Neutrophil (primary cell): ENCODE measurements around the gene MAZ.
A peak's percentile ranks its signal among the peaks of the same experiment; 100 is the strongest.

Experiments used
- H3K27ac ChIP-seq: fragments of 200-600 bp; sonication (generic); 2 replicates; pipeline ENCODE4 v1.5.1; 2016; ENCODE audit warnings: mild to moderate bottlenecking, moderate library complexity
- H3K27me3 ChIP-seq: fragments of 200-600 bp; sonication (generic); 2 replicates; pipeline ENCODE4 v1.6.0; 2016; ENCODE audit warnings: mild to moderate bottlenecking
- H3K36me3 ChIP-seq: fragments of 200-600 bp; sonication (generic); 2 replicates; pipeline ENCODE4 v1.5.1; 2017
- H3K4me1 ChIP-seq, 2 experiments: fragments of 200-600 bp in 1 of 2; sonication (generic) in 1 of 2; 1 replicate in 1 of 2; 2 replicates in 1 of 2; pipeline versions ENCODE4 v1.5.1 to v1.6.1; 2013 to 2016; ENCODE audit warnings: low read depth in 1 of 2, low read length in 1 of 2, mild to moderate bottlenecking in 1 of 2, moderate library complexity in 1 of 2; ENCODE audit not compliant: control insufficient read depth in 1 of 2, insufficient read depth in 1 of 2
- H3K4me3 ChIP-seq, 2 experiments: fragments of 200-600 bp in 1 of 2; sonication (generic) in 1 of 2; 1 replicate in 1 of 2; 2 replicates in 1 of 2; pipeline ENCODE4 v1.5.1; 2013 to 2016; ENCODE audit warnings: low read depth in 1 of 2, low read length in 1 of 2, mild to moderate bottlenecking in 1 of 2, moderate library complexity in 1 of 2
- H3K9me3 ChIP-seq: fragments of 200-600 bp; sonication (generic); 2 replicates; pipeline ENCODE4 v1.5.1; 2016
- CTCF ChIP-seq: fragments of 200-600 bp; sonication (generic); IDR thresholded peaks from 2 replicates; pipeline ENCODE4 v1.5.1; 2016; ENCODE audit warnings: antibody characterized with exemption

The MAZ gene

GRCh38 chr16:29809850-29810698 is 3.7 kb downstream of the MAZ start:
- H3K36me3 ChIP-seq = peaks cover 21% of the 10 kb centered on the region
- H3K4me1 ChIP-seq = peaks cover 53 to 62% of the 10 kb centered on the region in 2 experiments
- no peak overlapping the region for H3K27ac ChIP-seq
- TF ChIP-seq CTCF = no peak
- H3K4me3 ChIP-seq = no peak overlapping the region
- H3K9me3 ChIP-seq = no peaks in the 10 kb centered on the region
- H3K27me3 ChIP-seq = peaks cover 36% of the 10 kb centered on the region

GRCh38 chr16:29810699-29811169 is 4.4 kb downstream of the MAZ start:
- TF ChIP-seq CTCF = no peak
- H3K27me3 ChIP-seq = peaks cover 38% of the 10 kb centered on the region
- H3K4me1 ChIP-seq = peaks cover 60 to 67% of the 10 kb centered on the region in 2 experiments
- H3K4me3 ChIP-seq = peak overlapping the region; percentile 63 to 73
- H3K36me3 ChIP-seq = peaks cover 21% of the 10 kb centered on the region
- H3K9me3 ChIP-seq = no peaks in the 10 kb centered on the region
- peak overlapping the region; percentile 46 for H3K27ac ChIP-seq

GRCh38 chr16:29811170-29811895 is 5.0 kb downstream of the MAZ start:
- H3K27me3 ChIP-seq = peaks cover 38% of the 10 kb centered on the region
- H3K4me1 ChIP-seq = peaks cover 60 to 68% of the 10 kb centered on the region in 2 experiments
- H3K27ac ChIP-seq = peak overlapping the region; percentile 46
- H3K9me3 ChIP-seq = no peaks in the 10 kb centered on the region
- peaks cover 21% of the 10 kb centered on the region for H3K36me3 ChIP-seq
- TF ChIP-seq CTCF = no peak
- H3K4me3 ChIP-seq = peak overlapping the region; percentile 63 to 73

- TF ChIP-seq CTCF = no peak
- Histone ChIP-seq H3K4me3 (peak within 1 kb of the TSS; percentile 63 to 73), H3K27ac (peak within 1 kb of the TSS; percentile 46), H3K4me1 (peaks cover 67 to 75% of the 10 kb centered on the region in 2 experiments), H3K27me3 (peaks cover 38% of the 10 kb centered on the region), H3K36me3 (peaks cover 21% of the 10 kb centered on the region), H3K9me3 (no peaks in the 10 kb centered on the region)
Observed at GRCh38 chr16:29811896-29812665, 5.8 kb downstream of the MAZ start, which contains the start of gene PRRT2. Gene PRRT2 (plus strand): TSS chr16:29812193. CDS start chr16:29813055, 862 bp downstream.
